NT2/D1 (cell line): Measurements from ENCODE around the gene ULBP1.
"Not testable (repeated sequence)": the region's sequence is repeated elsewhere in the genome, so short reads cannot be mapped to it uniquely, and the experiment has no call there.

Experiments
- YY1 ChIP-seq: IDR thresholded peaks from 2 replicates; pipeline ENCODE4 v1.6.1; 2011; ENCODE audit not compliant: insufficient read length, insufficient read depth
- ZNF274 ChIP-seq: IDR thresholded peaks from 2 replicates; pipeline ENCODE4 v1.6.1; 2011; ENCODE audit warnings: mild to moderate bottlenecking, low read depth, low read length

- TF ChIP-seq YY1, ZNF274: not testable (repeated sequence)
Observed at GRCh38 chr6:149974394-149974793, 10.7 kb downstream of the ULBP1 start.
